Measurements from ENCODE around the gene MYO18B. TPM values are rescaled to one million over a fixed set of nuclear protein-coding genes. Genes with fewer than 3 reads are reported as not detected.

Gene MYO18B
- total RNA-seq, 1 donor from 2014 or later: not detected

DNA sequence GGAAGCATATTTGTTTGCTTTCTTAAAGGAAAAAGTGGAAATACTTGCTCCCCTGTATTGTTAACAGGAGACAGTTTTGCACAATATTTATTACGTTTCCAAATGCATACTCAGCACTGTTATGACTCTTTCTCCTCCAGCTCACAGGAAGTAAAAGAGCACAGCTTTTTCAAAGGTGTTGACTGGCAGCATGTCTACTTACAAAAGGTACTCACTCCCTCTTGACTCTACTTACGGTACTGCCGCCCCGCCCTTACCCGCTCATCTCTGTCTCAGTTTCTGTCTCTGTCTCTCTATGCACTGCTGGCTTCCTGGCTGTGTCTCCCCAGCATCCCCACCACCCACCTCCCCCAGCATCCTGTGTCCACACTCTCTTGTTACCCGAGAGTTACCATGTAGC, 32.2 kb upstream of the MYO18B start:
- no peak overlapping the region for H3K27ac Mint-ChIP-seq (ENCODE audit: unreplicated experiment)
- H3K36me3 Mint-ChIP-seq (ENCODE audit: low read depth): peaks cover 4% of the 10 kb centered on the region
- no peak overlapping the region for H3K4me3 Mint-ChIP-seq
- no peaks in the 10 kb centered on the region for H3K27me3 Mint-ChIP-seq (ENCODE audit: low read depth)
- no peak for DNase-seq (ENCODE audit: low read depth, low spot score)
- TF ChIP-seq, protein P1, sequence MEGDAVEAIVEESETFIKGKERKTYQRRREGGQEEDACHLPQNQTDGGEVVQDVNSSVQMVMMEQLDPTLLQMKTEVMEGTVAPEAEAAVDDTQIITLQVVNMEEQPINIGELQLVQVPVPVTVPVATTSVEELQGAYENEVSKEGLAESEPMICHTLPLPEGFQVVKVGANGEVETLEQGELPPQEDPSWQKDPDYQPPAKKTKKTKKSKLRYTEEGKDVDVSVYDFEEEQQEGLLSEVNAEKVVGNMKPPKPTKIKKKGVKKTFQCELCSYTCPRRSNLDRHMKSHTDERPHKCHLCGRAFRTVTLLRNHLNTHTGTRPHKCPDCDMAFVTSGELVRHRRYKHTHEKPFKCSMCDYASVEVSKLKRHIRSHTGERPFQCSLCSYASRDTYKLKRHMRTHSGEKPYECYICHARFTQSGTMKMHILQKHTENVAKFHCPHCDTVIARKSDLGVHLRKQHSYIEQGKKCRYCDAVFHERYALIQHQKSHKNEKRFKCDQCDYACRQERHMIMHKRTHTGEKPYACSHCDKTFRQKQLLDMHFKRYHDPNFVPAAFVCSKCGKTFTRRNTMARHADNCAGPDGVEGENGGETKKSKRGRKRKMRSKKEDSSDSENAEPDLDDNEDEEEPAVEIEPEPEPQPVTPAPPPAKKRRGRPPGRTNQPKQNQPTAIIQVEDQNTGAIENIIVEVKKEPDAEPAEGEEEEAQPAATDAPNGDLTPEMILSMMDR (conservative IDR thresholded peaks at IDR 0.05): no peak
- peaks cover 7% of the 10 kb centered on the region for H3K4me1 Mint-ChIP-seq
- H3K9me3 Mint-ChIP-seq: no peaks in the 10 kb centered on the region

DNA sequence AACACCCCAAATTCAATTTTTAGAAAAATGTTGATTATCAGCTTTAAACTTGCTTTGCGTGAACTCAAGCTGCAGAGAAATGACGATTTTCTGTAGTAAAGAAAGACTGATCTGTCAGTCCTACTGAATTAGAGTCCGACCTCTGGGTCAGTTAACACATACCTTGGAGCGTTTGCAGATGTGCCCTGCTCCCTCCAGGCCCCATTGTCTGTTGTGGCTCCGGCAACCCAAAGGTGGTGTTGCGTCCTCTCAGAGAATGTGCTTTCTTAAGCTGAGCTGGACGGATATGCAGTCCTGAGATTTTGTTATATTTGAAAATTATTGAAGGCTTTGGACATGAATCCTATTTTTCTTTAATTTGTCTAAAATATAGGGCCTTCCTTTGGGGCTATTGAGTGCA, 31.5 kb upstream of the MYO18B start:
- DNase-seq (ENCODE audit: low read depth, low spot score): no peak
- H3K9me3 Mint-ChIP-seq: no peaks in the 10 kb centered on the region
- H3K27ac Mint-ChIP-seq (ENCODE audit: unreplicated experiment): no peak overlapping the region
- peaks cover 7% of the 10 kb centered on the region for H3K4me1 Mint-ChIP-seq
- H3K36me3 Mint-ChIP-seq (ENCODE audit: low read depth): peaks cover 4% of the 10 kb centered on the region
- H3K4me3 Mint-ChIP-seq: no peak overlapping the region
- no peaks in the 10 kb centered on the region for H3K27me3 Mint-ChIP-seq (ENCODE audit: low read depth)
- TF ChIP-seq, protein P1 (conservative IDR thresholded peaks at IDR 0.05): no peak

DNA sequence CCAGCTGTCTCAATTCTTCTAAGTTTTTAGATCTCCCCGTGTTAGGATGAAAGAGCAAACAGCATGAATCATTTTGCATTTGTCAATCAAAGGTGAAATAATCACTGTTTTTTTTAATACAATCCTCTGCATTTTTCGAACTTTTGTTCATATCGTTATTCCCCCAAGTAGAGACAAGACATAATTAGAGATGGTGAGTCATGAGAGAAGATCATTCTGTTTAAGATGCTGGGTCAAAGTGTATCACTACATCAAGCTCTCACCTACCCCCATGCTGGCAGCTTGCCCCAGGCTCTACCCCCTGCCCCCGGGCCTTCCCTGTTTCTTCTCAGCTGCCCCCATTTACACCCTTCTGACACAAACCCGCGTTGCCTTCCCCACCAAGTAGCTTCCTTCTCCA, 30.5 kb upstream of the MYO18B start:
- TF ChIP-seq, protein P1 (conservative IDR thresholded peaks at IDR 0.05): no peak
- Mint-ChIP-seq H3K4me1 (peaks cover 7% of the 10 kb centered on the region), H3K36me3 (ENCODE audit: low read depth) (peaks cover 4% of the 10 kb centered on the region), H3K27ac (ENCODE audit: unreplicated experiment) (no peak overlapping the region), H3K27me3 (ENCODE audit: low read depth) (no peaks in the 10 kb centered on the region), H3K9me3 (no peaks in the 10 kb centered on the region), H3K4me3 (no peak overlapping the region)
- DNase-seq (ENCODE audit: low read depth, low spot score): no peak

DNA sequence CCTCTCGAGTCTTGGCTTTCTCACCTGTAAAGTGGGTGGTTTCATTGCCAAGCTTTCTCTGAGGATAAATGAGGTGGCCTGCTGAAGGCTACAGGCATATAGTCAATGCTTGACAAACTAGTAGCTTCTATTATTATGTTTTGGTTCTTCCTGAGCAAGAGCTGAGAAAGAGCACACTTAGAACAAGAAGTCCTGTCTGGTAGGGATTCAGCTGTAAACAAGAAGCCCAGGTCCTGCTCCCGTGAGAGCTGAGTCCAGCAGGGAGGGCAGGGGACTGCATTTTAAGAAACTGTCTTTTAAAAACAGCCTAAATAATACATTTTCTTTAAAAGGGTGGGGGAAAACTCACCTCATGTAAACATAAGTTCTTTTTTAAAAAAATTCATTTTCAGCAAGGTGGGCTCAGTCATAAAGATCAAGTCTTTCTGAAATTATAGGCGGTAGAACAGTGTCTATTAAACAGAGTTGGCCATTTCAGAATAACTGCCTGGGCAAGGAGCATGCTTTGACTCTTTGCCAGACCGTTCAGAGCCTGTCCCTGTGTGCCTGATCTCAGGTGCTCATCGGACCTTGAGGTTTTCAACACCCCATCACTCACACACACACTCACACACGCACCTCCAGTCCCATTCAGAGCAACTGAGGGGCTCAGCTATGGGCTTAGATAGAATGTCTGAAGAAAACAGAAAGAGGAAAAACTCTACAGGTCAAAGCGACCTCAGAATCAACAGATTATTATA, 29.2 kb upstream of the MYO18B start:
- DNase-seq (ENCODE audit: low read depth, low spot score): no peak
- Mint-ChIP-seq H3K9me3 (no peaks in the 10 kb centered on the region), H3K27ac (ENCODE audit: unreplicated experiment) (no peak overlapping the region), H3K4me1 (peaks cover 7% of the 10 kb centered on the region), H3K4me3 (no peak overlapping the region), H3K27me3 (ENCODE audit: low read depth) (no peaks in the 10 kb centered on the region), H3K36me3 (ENCODE audit: low read depth) (no peaks in the 10 kb centered on the region)
- TF ChIP-seq, protein P1 (conservative IDR thresholded peaks at IDR 0.05): no peak

DNA sequence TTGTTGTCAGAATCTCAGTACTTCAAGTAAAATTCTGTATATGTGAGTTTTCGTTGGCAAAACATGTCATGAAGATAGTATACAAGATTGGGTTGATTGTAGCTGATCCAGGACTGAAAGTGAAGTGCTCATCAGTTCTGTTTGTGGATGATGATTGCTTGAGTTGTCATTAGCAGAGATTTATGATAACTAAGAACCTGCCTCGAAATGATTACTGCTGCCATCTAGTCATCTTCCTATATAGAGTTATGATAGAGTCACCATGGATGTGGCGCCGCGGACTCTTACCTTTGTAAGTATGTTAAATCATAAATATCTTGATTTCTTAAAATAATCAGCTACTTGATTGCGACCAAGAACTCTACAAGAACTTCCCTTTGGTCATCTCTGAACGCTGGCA, 27.9 kb upstream of the MYO18B start:
- Mint-ChIP-seq H3K36me3 (ENCODE audit: low read depth) (no peaks in the 10 kb centered on the region), H3K4me3 (no peak overlapping the region), H3K4me1 (peaks cover 9% of the 10 kb centered on the region), H3K27ac (ENCODE audit: unreplicated experiment) (no peak overlapping the region), H3K9me3 (no peaks in the 10 kb centered on the region), H3K27me3 (ENCODE audit: low read depth) (no peaks in the 10 kb centered on the region)
- DNase-seq (ENCODE audit: low read depth, low spot score): no peak
- TF ChIP-seq, protein P1 (conservative IDR thresholded peaks at IDR 0.05): no peak
